Stimulated activated naive CD8-positive, alpha-beta T cell treated with anti-CD3 and anti-CD28 coated beads, Interleukin-15, amount 100 ng/mL, for 72 hours (primary cell): Measurements from ENCODE around the gene USP24.
"Not testable (repeated sequence)": the region's sequence is repeated elsewhere in the genome, so short reads cannot be mapped to it uniquely, and the experiment has no call there.

Source experiments
- ATAC-seq: fragments of 150-1000 bp; cut with Tn5 transposase; 2 replicates; pipeline ENCODE4 v1.10.0; 2021; ENCODE audit warnings: mild to moderate bottlenecking, moderate library complexity
- DNase-seq, 2 donors: peaks; one replicate each; pipeline ENCODE4 v3.0.0; 2021 to 2022
- H3K27ac Mint-ChIP-seq, 2 donors: one replicate each; pipeline ENCODE4 v1.8.0; 2022; ENCODE audit warnings: mild to moderate bottlenecking in 2 of 2, mixed read lengths in 2 of 2, moderate library complexity in 2 of 2
- H3K27me3 Mint-ChIP-seq: one replicate; pipeline ENCODE4 v1.8.0; 2022; ENCODE audit warnings: mixed read lengths
- H3K4me1 Mint-ChIP-seq: one replicate; pipeline ENCODE4 v1.8.0; 2022; ENCODE audit warnings: mild to moderate bottlenecking, mixed read lengths
- H3K4me3 Mint-ChIP-seq, 2 donors: one replicate each; pipeline ENCODE4 v1.8.0; 2022; ENCODE audit warnings: mild to moderate bottlenecking in 2 of 2, mixed read lengths in 2 of 2, moderate library complexity in 1 of 2
- H3K9me3 Mint-ChIP-seq, 2 donors: one replicate each; pipeline ENCODE4 v1.8.0; 2022; ENCODE audit warnings: mixed read lengths in 2 of 2

The USP24 gene

DNA sequence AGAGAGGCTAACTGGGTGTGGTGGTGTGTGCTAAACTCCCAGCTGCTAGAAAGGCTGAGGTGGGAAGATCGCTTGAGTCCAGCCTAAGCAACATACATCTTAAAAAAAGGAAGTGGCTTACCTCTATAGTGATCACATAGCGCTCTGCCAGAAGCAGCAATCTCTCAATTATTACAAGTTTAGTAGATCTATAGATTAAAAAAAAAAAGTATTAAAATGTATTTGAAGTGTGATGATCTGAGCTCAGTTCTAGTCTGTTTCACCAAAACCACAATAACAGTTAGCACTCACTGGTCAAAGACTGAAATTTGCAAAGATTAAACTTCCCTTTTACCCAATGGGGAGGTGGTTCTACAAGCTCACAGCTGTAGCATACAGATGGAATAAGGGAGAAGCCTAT is 76.3 kb downstream of the USP24 start:
- ATAC-seq (no peak), DNase-seq (no peak)
- Mint-ChIP-seq H3K27ac (no peak overlapping the region), H3K4me3 (no peak overlapping the region), H3K27me3 (no peaks in the 10 kb centered on the region), H3K9me3 (no peaks in the 10 kb centered on the region), H3K4me1 (peaks cover 12% of the 10 kb centered on the region)

DNA sequence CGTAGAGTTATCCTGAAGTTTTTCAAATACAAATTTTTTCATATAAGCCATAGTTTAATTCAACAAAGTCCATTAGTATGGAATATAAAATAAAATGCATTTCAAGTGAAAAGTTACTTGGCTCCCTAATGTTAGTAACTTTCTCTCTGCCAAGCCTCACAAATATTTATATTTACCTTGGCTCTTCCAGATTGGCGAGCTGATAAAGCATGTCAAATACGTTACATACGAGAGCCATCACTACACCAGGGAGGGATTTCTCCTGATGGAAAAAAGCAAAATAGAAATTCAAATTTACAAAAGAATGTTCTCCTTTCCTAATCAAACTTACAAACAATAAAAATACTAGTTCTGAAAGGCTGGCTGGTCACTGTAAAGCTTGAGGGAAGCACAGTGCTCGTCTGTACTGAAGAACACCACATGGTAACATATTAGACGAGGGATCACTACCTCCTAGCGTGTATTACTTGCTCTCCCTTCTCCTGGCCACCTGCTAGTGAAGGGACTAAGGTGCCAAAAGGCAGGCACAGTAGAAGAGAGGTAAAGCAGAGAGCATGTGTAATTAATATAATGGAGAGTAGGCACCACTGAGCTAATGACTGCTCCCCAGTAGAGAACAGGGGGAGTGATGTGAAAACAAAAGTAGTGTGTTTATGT is 80.9 kb downstream of the USP24 start:
- no peak overlapping the region for H3K27ac Mint-ChIP-seq
- no peak overlapping the region for H3K4me3 Mint-ChIP-seq
- no peak for DNase-seq
- no peak for ATAC-seq
- H3K4me1 Mint-ChIP-seq = peaks cover 13% of the 10 kb centered on the region
- H3K27me3 Mint-ChIP-seq = no peaks in the 10 kb centered on the region
- H3K9me3 Mint-ChIP-seq = no peaks in the 10 kb centered on the region

DNA sequence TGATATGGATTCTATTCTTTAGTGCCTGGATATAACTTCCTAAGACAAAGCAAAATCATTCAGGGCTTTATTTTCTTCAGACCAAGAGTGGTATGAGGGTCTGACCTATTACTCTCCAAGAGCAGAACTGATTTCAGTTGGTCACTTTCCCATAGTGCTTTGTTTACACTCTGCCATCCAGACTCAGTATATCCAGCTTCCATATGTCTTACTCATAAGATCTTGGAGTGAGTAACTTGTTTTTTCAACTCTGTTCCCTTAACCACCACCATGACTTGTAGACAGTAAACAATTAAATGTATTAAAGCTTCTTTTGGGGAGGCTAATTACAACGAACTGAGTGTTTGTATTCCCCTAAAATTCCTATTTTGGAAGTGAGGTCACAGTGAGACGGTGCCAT is 83.4 kb downstream of the USP24 start:
- Mint-ChIP-seq H3K4me3 (no peak overlapping the region), H3K27ac (no peak overlapping the region), H3K27me3 (no peaks in the 10 kb centered on the region), H3K4me1 (peaks cover 28% of the 10 kb centered on the region), H3K9me3 (peaks cover 0 to 6% of the 10 kb centered on the region in 2 donors)
- ATAC-seq (no peak), DNase-seq (no peak)

DNA sequence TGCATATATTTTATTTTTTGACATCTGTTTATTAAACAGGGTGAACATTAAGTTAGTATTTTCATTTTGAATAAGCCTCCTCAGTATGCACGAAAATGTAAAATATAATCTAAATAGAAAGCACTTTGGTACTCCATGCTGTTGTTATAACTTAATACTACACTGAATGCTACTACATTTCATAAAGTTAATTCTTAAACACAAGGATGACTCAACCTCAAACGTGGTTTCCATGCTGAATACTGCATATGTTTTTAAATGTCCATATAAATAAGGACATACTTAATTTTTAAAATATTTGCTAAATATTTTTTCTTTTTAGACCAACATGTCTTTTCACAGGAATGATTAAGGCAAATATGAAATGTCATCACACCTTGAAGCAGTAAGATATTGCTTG is 83.9 kb downstream of the USP24 start:
- ATAC-seq (no peak), DNase-seq (no peak)
- Mint-ChIP-seq H3K27me3 (no peaks in the 10 kb centered on the region), H3K27ac (no peak overlapping the region), H3K4me3 (no peak overlapping the region), H3K9me3 (peaks cover 0 to 6% of the 10 kb centered on the region in 2 donors), H3K4me1 (peaks cover 28% of the 10 kb centered on the region)

DNA sequence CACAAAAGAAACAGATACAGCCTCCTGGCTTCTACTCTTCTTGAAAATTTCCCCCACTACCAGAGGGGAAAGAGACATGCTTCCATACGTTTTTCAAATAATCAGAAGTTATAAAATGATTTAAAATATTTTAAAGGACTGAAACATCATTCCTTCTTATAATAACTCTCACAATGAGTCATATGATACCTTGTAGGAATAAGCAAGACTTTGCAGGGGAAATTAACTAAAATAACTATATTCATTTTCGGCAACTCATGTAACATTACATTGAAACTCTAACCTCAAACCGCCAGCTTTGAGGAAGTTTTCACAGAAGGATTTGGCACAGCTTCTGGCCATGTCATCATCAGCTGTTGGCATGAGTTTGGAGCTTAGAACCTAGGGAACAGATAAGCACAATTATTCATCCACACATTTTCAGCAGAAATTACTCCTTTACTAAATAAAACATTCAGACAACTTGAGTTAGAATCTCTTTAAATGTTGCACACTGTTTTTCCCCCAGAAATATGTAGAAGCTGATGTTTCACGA is 85.9 kb downstream of the USP24 start:
- H3K4me1 Mint-ChIP-seq = peaks cover 35% of the 10 kb centered on the region
- ATAC-seq (no peak), DNase-seq (no peak)
- H3K9me3 Mint-ChIP-seq = peaks cover 0 to 6% of the 10 kb centered on the region in 2 donors
- H3K4me3 Mint-ChIP-seq = peak overlapping the region in 1 of 2 donors; percentile 27
- no peaks in the 10 kb centered on the region for H3K27me3 Mint-ChIP-seq
- no peak overlapping the region for H3K27ac Mint-ChIP-seq

DNA sequence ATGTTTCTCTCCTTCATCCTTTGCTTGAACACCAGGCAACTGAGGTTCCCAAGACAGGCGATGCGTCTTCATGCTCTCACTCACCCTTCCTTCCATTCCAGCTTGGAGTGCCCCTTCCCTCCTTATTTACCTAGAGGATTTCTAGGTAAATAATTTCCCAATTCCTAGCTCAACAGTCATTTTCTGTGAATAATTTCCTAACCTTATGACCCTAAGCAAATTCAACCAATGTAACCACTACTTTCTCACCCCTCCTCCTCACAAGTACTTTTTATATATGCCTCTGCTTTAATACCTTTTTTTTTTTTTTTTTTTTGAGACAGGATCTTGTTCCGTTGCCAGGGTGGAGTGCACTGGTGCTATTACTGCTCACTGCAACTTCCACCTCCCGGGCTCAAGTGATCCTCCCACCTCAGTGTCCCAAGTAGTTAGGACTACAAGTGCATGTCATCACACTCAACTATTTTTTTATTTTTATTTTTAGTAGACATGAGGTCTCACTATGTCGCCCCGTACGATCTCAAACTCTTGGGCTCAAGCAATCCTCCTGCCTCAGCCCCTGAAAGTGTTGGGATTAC is 86.7 kb downstream of the USP24 start:
- H3K4me1 Mint-ChIP-seq = peaks cover 35% of the 10 kb centered on the region
- no peak for DNase-seq
- H3K27me3 Mint-ChIP-seq = no peaks in the 10 kb centered on the region
- peaks cover 0 to 6% of the 10 kb centered on the region in 2 donors for H3K9me3 Mint-ChIP-seq
- H3K4me3 Mint-ChIP-seq = peak overlapping the region; percentile 1 to 27
- peak; percentile 5 for ATAC-seq
- peak overlapping the region; percentile 29 to 92 for H3K27ac Mint-ChIP-seq

DNA sequence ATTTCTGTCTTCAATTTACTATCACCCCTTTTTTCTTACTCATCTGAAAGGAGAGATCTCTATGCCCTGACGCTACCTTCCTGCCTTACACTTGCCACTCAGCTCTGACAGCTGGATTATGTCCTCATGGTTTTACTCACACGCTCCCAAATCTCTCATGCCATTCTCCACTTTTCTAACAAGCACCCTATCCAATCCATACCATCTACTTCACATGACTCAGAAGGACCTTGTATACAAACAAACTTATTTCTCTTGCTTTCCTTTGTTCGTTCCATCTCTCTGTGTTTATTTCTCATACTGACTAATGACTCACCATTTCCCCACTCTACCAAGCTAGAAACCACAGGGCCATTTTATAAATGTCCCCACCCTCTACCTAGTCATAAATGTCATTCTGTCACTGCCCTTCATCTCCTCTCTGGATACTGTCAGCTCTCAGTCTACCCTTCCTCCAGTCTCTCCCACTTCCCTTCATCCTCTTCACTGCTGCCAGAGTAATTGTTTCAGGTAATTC is 87.3 kb downstream of the USP24 start:
- ATAC-seq (peak; percentile 98), DNase-seq (peak; percentile 34 to 36)
- peaks cover 0 to 6% of the 10 kb centered on the region in 2 donors for H3K9me3 Mint-ChIP-seq
- H3K27me3 Mint-ChIP-seq = no peaks in the 10 kb centered on the region
- H3K4me3 Mint-ChIP-seq = peak overlapping the region; percentile 1 to 27
- H3K27ac Mint-ChIP-seq = peak overlapping the region; percentile 29 to 92
- peaks cover 35% of the 10 kb centered on the region for H3K4me1 Mint-ChIP-seq

DNA sequence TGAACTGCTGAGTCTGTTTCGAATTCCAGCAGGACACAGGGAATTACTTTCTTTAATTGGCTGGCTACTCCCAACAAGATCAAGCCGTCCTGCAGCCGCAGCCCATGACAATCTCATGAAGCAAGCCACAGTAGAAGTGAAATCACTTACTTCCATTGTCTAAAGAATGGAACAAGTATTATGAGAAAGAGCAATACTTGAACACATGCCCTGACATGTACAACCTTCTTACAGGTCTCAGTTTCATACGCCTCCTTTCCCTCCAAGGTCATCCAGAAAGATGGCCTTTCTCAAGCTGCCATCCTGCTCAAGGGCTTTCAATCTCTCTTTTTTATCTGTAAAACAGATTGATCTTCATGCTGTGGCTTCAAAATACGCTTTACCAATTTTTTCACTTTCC is 90.7 kb downstream of the USP24 start:
- peaks cover 23% of the 10 kb centered on the region for H3K4me1 Mint-ChIP-seq
- DNase-seq = no peak
- peaks cover 0 to 6% of the 10 kb centered on the region in 2 donors for H3K9me3 Mint-ChIP-seq
- no peak for ATAC-seq
- no peaks in the 10 kb centered on the region for H3K27me3 Mint-ChIP-seq
- peak overlapping the region in 1 of 2 donors; percentile 79 for H3K27ac Mint-ChIP-seq
- H3K4me3 Mint-ChIP-seq = no peak overlapping the region

DNA sequence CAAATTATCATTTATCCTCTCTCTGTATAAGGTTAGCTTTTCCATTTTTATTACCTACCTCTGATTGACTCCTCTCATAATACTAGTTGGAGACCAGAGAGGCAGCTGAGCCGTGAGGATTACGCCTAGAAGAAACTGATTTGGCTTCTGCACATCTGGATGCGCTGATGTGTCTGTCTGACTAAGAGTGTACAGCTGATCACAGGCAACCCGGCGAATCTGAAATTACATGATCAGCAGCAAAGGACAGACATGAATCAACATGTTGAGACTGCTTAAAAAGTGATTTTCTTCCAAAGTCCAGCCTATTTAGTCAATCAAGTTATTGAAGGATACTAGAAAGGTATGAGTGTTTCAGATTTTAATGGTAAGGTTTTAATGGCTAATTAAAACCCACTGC is 94.6 kb downstream of the USP24 start:
- Mint-ChIP-seq H3K27ac (peak overlapping the region in 1 of 2 donors; percentile 28), H3K27me3 (no peaks in the 10 kb centered on the region), H3K4me3 (no peak overlapping the region), H3K4me1 (peaks cover 23% of the 10 kb centered on the region), H3K9me3 (no peaks in the 10 kb centered on the region)
- no peak for DNase-seq
- ATAC-seq = no peak

DNA sequence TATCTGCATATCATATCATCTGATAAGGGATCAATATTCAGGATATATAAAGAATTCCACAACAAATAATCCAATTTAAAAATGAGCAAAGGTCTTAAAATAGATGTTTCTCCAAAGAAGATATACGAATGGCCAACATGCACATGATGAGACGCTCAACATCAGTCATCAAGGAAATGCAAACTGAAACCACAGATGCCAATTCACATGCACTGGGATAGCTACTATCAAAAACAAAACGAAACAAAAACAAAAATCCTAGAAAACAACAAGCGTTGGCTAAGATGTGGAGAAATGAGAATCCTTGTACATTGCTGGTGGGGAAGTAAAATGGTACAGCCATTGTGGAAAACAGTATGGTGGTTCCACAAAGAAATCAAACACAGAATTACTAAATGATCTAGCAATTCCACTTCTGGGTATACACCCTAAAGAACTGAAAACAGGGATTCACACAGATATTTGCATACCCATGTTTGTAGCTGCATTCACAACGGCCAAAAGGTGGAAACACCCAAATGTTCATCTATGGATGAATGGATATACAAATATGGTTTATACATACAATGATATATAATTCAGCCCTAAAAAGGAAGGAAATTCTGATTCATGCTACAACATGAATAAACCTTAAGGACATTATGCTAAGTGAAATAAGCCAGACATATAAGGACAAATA is 96.4 kb downstream of the USP24 start:
- Mint-ChIP-seq H3K27me3 (no peaks in the 10 kb centered on the region), H3K27ac (no peak overlapping the region), H3K4me1 (peaks cover 16% of the 10 kb centered on the region), H3K4me3 (no peak overlapping the region), H3K9me3 (peaks cover 0 to 5% of the 10 kb centered on the region in 2 donors)
- DNase-seq (no peak), ATAC-seq (no peak)

DNA sequence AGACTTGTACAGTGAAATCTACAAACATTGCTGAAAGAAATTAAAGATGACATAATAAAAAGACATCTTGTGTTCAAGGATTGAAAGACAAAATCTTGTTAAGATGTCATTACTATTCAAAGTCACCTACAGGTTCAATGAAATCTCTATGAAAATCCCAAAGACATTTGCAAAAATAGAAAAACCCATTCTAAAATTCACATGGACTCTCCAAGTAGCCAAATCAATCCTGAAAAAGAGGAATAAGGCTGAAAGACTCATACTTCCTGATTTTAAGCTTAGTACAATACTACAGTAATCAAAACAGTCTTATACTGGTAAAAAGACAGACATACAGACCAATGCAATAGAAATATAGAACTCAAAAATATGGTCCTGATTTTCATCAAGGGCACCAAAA is 97.2 kb downstream of the USP24 start:
- H3K4me3 Mint-ChIP-seq = no peak overlapping the region
- no peak for ATAC-seq
- no peak overlapping the region for H3K27ac Mint-ChIP-seq
- DNase-seq = no peak
- peaks cover 0 to 9% of the 10 kb centered on the region in 2 donors for H3K9me3 Mint-ChIP-seq
- H3K27me3 Mint-ChIP-seq = no peaks in the 10 kb centered on the region
- H3K4me1 Mint-ChIP-seq = peaks cover 16% of the 10 kb centered on the region

DNA sequence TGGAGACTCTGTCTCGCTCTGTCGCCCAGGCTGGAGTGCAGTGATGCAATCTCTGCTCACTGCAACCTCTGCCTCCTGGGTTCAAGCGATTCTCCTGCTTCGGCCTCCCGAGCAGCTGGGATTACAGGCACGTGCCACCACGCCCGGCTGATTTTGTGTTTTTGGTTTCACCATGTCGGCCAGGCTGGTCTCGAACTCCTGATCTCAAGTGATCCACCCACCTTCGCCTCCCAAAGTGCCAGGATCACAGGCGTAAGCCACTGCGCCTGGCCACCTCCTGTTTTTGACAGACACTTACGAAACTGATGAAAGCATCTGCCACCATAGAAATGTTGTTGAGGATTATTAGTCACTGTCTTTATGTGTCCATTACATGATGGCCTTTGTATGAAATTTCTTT is 106.2 kb downstream of the USP24 start:
- not testable (repeated sequence) for H3K9me3 Mint-ChIP-seq, H3K27ac Mint-ChIP-seq, H3K4me3 Mint-ChIP-seq, H3K27me3 Mint-ChIP-seq, H3K4me1 Mint-ChIP-seq, DNase-seq, ATAC-seq

DNA sequence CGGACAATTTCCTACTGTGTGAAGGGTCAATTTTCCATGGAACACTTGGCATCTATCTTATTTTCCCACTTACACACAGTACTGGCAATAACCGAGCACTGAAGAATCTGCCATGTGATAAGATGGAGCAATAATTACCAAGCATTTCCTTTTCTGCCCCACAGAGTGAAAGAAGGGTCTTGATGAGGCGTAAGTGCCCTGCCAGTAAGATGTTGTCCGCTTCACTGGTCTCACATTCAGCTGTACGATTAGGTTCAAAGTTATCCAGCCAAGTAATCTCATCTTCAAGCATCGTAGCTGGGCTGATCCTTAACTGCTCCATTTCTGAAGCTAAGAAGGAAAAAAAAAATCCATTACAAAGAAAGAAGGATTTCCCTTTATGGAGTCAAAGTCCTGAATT is 108.1 kb downstream of the USP24 start:
- no peak for DNase-seq
- Mint-ChIP-seq H3K27ac (no peak overlapping the region), H3K4me1 (no peaks in the 10 kb centered on the region), H3K27me3 (no peaks in the 10 kb centered on the region), H3K9me3 (no peaks in the 10 kb centered on the region), H3K4me3 (no peak overlapping the region)
- ATAC-seq = no peak

DNA sequence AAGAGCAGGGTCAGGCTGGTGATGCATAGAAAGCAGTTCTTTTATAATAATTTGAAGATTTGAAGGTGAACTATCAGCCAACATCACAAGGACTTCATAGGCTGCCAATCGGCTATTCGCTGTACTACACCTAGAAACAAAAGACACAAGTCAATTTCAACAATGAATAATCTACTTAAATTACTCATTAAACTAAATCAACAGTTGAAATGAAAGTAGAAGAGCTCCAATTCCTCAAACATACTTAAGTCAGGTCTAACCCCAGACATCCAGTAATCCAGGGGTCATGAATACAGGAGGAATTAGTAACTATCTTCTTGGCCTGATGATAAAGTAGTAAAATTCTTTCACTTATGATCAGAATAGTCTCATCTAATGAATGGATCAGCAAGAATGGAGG is 111.3 kb downstream of the USP24 start:
- ATAC-seq (no peak), DNase-seq (no peak)
- no peaks in the 10 kb centered on the region for H3K4me1 Mint-ChIP-seq
- no peaks in the 10 kb centered on the region for H3K9me3 Mint-ChIP-seq
- H3K27ac Mint-ChIP-seq = no peak overlapping the region
- H3K4me3 Mint-ChIP-seq = no peak overlapping the region
- no peaks in the 10 kb centered on the region for H3K27me3 Mint-ChIP-seq

DNA sequence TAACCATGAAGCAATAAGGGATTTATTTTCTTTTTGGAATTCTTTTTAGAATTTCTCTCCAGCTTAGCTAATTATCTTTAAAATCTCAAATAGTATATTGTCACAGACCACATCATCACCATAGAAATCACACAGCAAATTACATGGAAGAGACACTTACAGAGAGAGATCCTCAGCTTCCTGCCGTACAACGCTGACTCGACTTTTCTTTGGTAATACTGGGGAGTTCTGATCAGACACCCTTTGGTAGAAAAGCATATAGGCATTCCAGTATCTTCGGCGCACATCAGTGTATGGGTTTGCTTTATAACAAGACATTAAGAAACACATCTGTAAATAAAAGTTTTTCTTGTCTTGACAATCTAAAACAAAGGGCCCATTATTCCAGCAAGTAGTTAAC is 120.1 kb downstream of the USP24 start:
- DNase-seq (no peak), ATAC-seq (no peak)
- no peaks in the 10 kb centered on the region for H3K4me1 Mint-ChIP-seq
- H3K27me3 Mint-ChIP-seq = no peaks in the 10 kb centered on the region
- H3K4me3 Mint-ChIP-seq = no peak overlapping the region
- no peak overlapping the region for H3K27ac Mint-ChIP-seq
- H3K9me3 Mint-ChIP-seq = no peaks in the 10 kb centered on the region

DNA sequence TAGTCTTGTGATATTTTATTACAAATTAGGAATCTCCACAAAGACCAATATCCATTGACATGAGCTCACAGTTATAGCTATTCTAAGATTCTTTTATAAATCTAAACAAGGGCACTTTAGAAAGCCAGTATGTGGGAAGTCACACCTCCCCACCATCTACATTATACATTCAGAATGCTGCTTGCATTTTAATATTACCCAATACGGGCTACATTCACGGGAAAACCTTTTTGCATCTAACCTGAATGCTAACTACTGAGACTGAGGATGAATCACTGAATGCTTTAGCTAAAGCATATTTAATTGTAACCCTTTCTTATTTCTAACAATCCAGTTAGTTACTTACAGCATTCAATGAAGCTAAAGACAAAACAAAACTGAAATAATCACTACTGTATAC is 122.7 kb downstream of the USP24 start:
- no peaks in the 10 kb centered on the region for H3K27me3 Mint-ChIP-seq
- ATAC-seq = no peak
- no peak overlapping the region for H3K27ac Mint-ChIP-seq
- no peak for DNase-seq
- H3K4me1 Mint-ChIP-seq = peaks cover 9% of the 10 kb centered on the region
- no peaks in the 10 kb centered on the region for H3K9me3 Mint-ChIP-seq
- H3K4me3 Mint-ChIP-seq = no peak overlapping the region
